Measurements from ENCODE around the gene FURIN. TPM values are rescaled to one million over a fixed set of nuclear protein-coding genes. Genes with fewer than 3 reads are reported as not detected.

The FURIN gene
- total and polyA plus RNA-seq, 9 of the 15 experiments (the other 6 are each of a cell fraction or from before 2014, with no cell fraction given): 0.92 to 99.9 (median 34.8) TPM

- TF ChIP-seq ZBTB43 (CRISPR knock-in tag; IDR thresholded peaks at IDR 0.05) (no peak), HBP1 (CRISPR knock-in tag; IDR thresholded peaks at IDR 0.05) (no peak), CHCHD3 (CRISPR knock-in tag; IDR thresholded peaks at IDR 0.05) (no peak), LCOR (CRISPR knock-in tag; IDR thresholded peaks at IDR 0.05) (0 out of 2 replicates have a peak, but pooled peaks have one; percentile 30), IRF1 (CRISPR knock-in tag; IDR thresholded peaks at IDR 0.05; ENCODE audit: borderline replicate concordance) (no peak), ZNF3 (CRISPR knock-in tag; IDR thresholded peaks at IDR 0.05) (no peak), DDX20 (tag; IDR thresholded peaks at IDR 0.05; ENCODE audit: low read depth) (no peak), FIP1L1 (IDR thresholded peaks at IDR 0.05; ENCODE audit: low read depth, low read length, poor library complexity, severe bottlenecking) (no peak), MEF2A (IDR thresholded peaks at IDR 0.05; ENCODE audit: control insufficient read depth, low read depth, low read length) (no peak), TAL1 (IDR thresholded peaks at IDR 0.05) (0 out of 2 replicates have a peak, but pooled peaks have one; percentile 7), NFE2 (IDR thresholded peaks at IDR 0.05; ENCODE audit: low read depth) (peak; percentile 90), CHD2 (IDR thresholded peaks at IDR 0.05; ENCODE audit: low read depth, low read length) (no peak), CHAMP1 (IDR thresholded peaks at IDR 0.05) (no peak), PHF8 (IDR thresholded peaks at IDR 0.05; ENCODE audit: borderline replicate concordance, low read length) (no peak), PTBP1 (IDR thresholded peaks at IDR 0.05; ENCODE audit: low read depth, low read length) (no peak), ATF1 (CRISPR knock-in tag; IDR thresholded peaks at IDR 0.05) (no peak), ATF1 (tag; IDR thresholded peaks at IDR 0.05) (peak; percentile 37; the same call in 1 of the 2 replicates), MED1 (CRISPR knock-in tag; IDR thresholded peaks at IDR 0.05; ENCODE audit: borderline replicate concordance) (no peak), MYBL2 (IDR thresholded peaks at IDR 0.05; ENCODE audit: low read depth) (peak; percentile 72), MYBL2 (CRISPR knock-in tag; IDR thresholded peaks at IDR 0.05; ENCODE audit: borderline replicate concordance) (no peak), SLC30A9 (CRISPR knock-in tag; IDR thresholded peaks at IDR 0.05) (no peak)
- TF ChIP-seq, protein P1, sequence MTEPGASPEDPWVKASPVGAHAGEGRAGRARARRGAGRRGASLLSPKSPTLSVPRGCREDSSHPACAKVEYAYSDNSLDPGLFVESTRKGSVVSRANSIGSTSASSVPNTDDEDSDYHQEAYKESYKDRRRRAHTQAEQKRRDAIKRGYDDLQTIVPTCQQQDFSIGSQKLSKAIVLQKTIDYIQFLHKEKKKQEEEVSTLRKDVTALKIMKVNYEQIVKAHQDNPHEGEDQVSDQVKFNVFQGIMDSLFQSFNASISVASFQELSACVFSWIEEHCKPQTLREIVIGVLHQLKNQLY (CRISPR knock-in tag; conservative IDR thresholded peaks at IDR 0.05): no peak
Observed at GRCh38 chr15:90915808-90916440, 47.5 kb downstream of the FURIN start (continued).

All from K562 (cell line).